Measurements from ENCODE around the gene ACSM4.

DNA sequence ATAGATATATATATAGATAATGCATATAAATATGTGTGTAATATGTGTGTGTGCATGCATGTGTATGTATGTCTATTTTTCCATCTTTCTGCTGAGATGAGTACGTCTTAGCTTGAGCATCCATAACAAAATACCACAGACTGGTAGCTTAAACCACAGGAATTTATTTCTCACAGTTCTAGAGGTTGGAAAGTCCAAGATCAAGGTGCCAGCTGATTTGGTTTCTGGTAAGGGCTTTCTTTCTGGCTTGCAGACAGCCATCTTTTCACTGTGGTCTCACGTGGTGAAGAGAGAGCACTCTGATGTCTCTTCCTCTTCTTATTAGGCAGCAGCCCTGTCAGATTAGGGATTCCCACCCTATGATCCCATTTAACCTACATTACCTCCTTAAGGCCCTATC lies 47.3 kb downstream of the ACSM4 start:
- TF ChIP-seq, protein P1, sequence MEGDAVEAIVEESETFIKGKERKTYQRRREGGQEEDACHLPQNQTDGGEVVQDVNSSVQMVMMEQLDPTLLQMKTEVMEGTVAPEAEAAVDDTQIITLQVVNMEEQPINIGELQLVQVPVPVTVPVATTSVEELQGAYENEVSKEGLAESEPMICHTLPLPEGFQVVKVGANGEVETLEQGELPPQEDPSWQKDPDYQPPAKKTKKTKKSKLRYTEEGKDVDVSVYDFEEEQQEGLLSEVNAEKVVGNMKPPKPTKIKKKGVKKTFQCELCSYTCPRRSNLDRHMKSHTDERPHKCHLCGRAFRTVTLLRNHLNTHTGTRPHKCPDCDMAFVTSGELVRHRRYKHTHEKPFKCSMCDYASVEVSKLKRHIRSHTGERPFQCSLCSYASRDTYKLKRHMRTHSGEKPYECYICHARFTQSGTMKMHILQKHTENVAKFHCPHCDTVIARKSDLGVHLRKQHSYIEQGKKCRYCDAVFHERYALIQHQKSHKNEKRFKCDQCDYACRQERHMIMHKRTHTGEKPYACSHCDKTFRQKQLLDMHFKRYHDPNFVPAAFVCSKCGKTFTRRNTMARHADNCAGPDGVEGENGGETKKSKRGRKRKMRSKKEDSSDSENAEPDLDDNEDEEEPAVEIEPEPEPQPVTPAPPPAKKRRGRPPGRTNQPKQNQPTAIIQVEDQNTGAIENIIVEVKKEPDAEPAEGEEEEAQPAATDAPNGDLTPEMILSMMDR (IDR thresholded peaks at IDR 0.05) = no peak
- no peak for TF ChIP-seq EZH2 (IDR thresholded peaks at IDR 0.05; ENCODE audit: borderline replicate concordance, insufficient read depth, low read depth, low read length, poor library complexity, severe bottlenecking)
